22Rv1 (cell line): ENCODE results near the gene MAP1LC3B.

ENCODE experiments used
- ZFX ChIP-seq: fragments of 450-650 bp; IDR thresholded peaks from 2 replicates; pipeline ENCODE4 v1.6.1; 2017; ENCODE audit warnings: antibody characterized with exemption, borderline replicate concordance
- TF ChIP-seq, protein P1 (sequence below): fragments of 450-650 bp; IDR thresholded peaks from 2 replicates; pipeline ENCODE4 v1.5.1; 2017; ENCODE audit warnings: mild to moderate bottlenecking

- TF ChIP-seq, protein P1, sequence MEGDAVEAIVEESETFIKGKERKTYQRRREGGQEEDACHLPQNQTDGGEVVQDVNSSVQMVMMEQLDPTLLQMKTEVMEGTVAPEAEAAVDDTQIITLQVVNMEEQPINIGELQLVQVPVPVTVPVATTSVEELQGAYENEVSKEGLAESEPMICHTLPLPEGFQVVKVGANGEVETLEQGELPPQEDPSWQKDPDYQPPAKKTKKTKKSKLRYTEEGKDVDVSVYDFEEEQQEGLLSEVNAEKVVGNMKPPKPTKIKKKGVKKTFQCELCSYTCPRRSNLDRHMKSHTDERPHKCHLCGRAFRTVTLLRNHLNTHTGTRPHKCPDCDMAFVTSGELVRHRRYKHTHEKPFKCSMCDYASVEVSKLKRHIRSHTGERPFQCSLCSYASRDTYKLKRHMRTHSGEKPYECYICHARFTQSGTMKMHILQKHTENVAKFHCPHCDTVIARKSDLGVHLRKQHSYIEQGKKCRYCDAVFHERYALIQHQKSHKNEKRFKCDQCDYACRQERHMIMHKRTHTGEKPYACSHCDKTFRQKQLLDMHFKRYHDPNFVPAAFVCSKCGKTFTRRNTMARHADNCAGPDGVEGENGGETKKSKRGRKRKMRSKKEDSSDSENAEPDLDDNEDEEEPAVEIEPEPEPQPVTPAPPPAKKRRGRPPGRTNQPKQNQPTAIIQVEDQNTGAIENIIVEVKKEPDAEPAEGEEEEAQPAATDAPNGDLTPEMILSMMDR: no peak
- no peak for TF ChIP-seq ZFX
Measured at GRCh38 chr16:87387942-87388817, 4.0 kb upstream of the MAP1LC3B start.
